ENCODE measurements around the gene CCDC149. TPM values are rescaled to one million over a fixed set of nuclear protein-coding genes. Genes with fewer than 3 reads are reported as not detected.

Gene CCDC149
- total RNA-seq, 4 donors from 2014 or later = 0.91 to 13.9 (median 5.7) TPM

- Histone ChIP-seq H3K36me3 (no peaks in the 10 kb centered on the region), H3K27ac (peak overlapping the region; percentile 43 to 73 (median 64)), H3K27me3 (no peaks in the 10 kb centered on the region), H3K9me3 (no peaks in the 10 kb centered on the region), H3K4me1 (peaks cover 0 to 24% (median 6%) of the 10 kb centered on the region in 3 donors), H3K4me3 (no peak overlapping the region)
- DNase-seq = no peak
- TF ChIP-seq CTCF (IDR thresholded peaks at IDR 0.05) (no peak), POLR2A (IDR thresholded peaks at IDR 0.05) (no peak)
- intact Hi-C loops (cut with DNase I) = no loop called here
- WGBS, 2 donors = 37 to 39% methylated on average over 3 of the region's 3 CpGs
Observed at GRCh38 chr4:24764345-24764744, 148.5 kb downstream of the CCDC149 start.

- no peak for DNase-seq
- H3K27me3 ChIP-seq = no peaks in the 10 kb centered on the region
- H3K27ac ChIP-seq = peak overlapping the region; percentile 43 to 73 (median 64)
- TF ChIP-seq POLR2A (IDR thresholded peaks at IDR 0.05) (no peak), CTCF (IDR thresholded peaks at IDR 0.05) (no peak)
- intact Hi-C loops (cut with DNase I) = no loop called here
- no peaks in the 10 kb centered on the region for H3K9me3 ChIP-seq
- H3K4me1 ChIP-seq = peaks cover 0 to 24% (median 6%) of the 10 kb centered on the region in 3 donors
- H3K36me3 ChIP-seq = no peaks in the 10 kb centered on the region
- H3K4me3 ChIP-seq = no peak overlapping the region
- WGBS, 2 donors = 28 to 29% methylated on average over 4 to 5 of the region's 5 CpGs
Observed at GRCh38 chr4:24763631-24764297, 149.1 kb downstream of the CCDC149 start.

Small RNA genes lying within 50 kb of the gene (small RNA-seq; reads per million reads assigned to genes)
- gene AC006390.1 = 0 reads per million in 4 donors

Other genes starting within 250 kb of the CCDC149 start
- gene SOD3, start 117.5 kb downstream of the CCDC149 start, total RNA-seq = 100 to 1,000 TPM in 1 of 4 donors, 10 to 100 TPM in 2, 1 to 10 TPM in 1; 5.0 to 120 (median 25.2) TPM
- gene LGI2, start 117.9 kb upstream of the CCDC149 start, total RNA-seq = 1 to 10 TPM in 1 of 4 donors, under 1 TPM in 2, not detected in 1; 0.04 to 3.8 (median 0.57) TPM
- gene SEPSECS, start 247.4 kb upstream of the CCDC149 start, total RNA-seq = 1 to 10 TPM; 3.0 to 7.2 (median 4.4) TPM